K562 (cell line): ENCODE results near the gene APC2. TPM values are rescaled to one million over a fixed set of nuclear protein-coding genes. Genes with fewer than 3 reads are reported as not detected.

ENCODE experiments used
- CBX1 ChIP-seq: sonication (generic); IDR thresholded peaks from 2 replicates; pipeline ENCODE4 v1.6.1; 2016; ENCODE audit warnings: antibody characterized with exemption, low read depth, mild to moderate bottlenecking
- GATAD2B ChIP-seq: fragments of 450-650 bp; IDR thresholded peaks from 2 replicates; pipeline ENCODE4 v1.6.1; 2017; ENCODE audit warnings: mild to moderate bottlenecking, borderline replicate concordance
- KDM5B ChIP-seq: fragments of 200-600 bp; sonication (generic); IDR thresholded peaks from 2 replicates; pipeline ENCODE4 v1.6.1; 2012; ENCODE audit warnings: low read depth, mild to moderate bottlenecking, moderate library complexity, low read length, control low read depth, inconsistent platforms; ENCODE audit not compliant: insufficient replicate concordance
- MEF2A ChIP-seq: IDR thresholded peaks from 2 replicates; pipeline ENCODE4 v1.6.1; 2011; ENCODE audit warnings: low read depth, mild to moderate bottlenecking, low read length, moderate library complexity; ENCODE audit not compliant: control insufficient read depth
- PHF21A ChIP-seq: fragments of 450-650 bp; IDR thresholded peaks from 2 replicates; pipeline ENCODE4 v1.6.1; 2017; ENCODE audit warnings: low read depth, borderline replicate concordance
- PHF8 ChIP-seq: fragments of 200-600 bp; sonication (generic); IDR thresholded peaks from 2 replicates; pipeline ENCODE4 v1.6.1; 2012; ENCODE audit warnings: mixed run types, mild to moderate bottlenecking, inconsistent platforms, low read length, moderate library complexity, borderline replicate concordance
- SIX5 ChIP-seq, 2 experiments: IDR thresholded peaks; 2 replicates each; pipeline ENCODE4 v1.6.1; 2011; ENCODE audit warnings: low read length in 2 of 2, borderline replicate concordance in 1 of 2, low read depth in 1 of 2, mild to moderate bottlenecking in 1 of 2, moderate library complexity in 1 of 2; ENCODE audit not compliant: insufficient read depth in 1 of 2
- SMC3 ChIP-seq: conservative IDR thresholded peaks from 2 replicates; pipeline ENCODE4 v1.6.1; 2011; ENCODE audit warnings: low read depth, low read length, improper control_type of control experiment; ENCODE audit not compliant: insufficient read depth
- ZNF707 ChIP-seq: fragments of 250-450 bp; sonication (Bioruptor Pico); conservative IDR thresholded peaks from 2 replicates; pipeline ENCODE4 v1.8.0; 2022; ENCODE audit warnings: inconsistent platforms, mild to moderate bottlenecking, moderate library complexity
- polyA plus RNA-seq, 8 experiments: library from polyadenylated mRNA; depleted of rRNA in 4 of 8; stranded (reverse) in 5 of 8; unstranded in 3 of 8; fragments of >200 nt; fragmentation: Nextera tagmentation in 2 of 8; fragmentation: Illumina TruSeq in 1 of 8; extraction: Ambion mirVana in 2 of 8; extraction: Trizol in 1 of 8; gene quantifications; 2 replicates each; pipeline versions ENCODE4 v1.2.1 to v1.2.3, GENCODE V29; 2011 to 2014; ENCODE audit warnings: inconsistent platforms in 1 of 8, missing spikeins in 1 of 8
- total RNA-seq, 7 experiments: library from RNA; depleted of rRNA in 6 of 7; stranded (reverse); fragments of >200 nt in 6 of 7; fragmentation: Illumina TruSeq in 2 of 7; extraction: Trizol in 2 of 7; gene quantifications; 2 replicates each; pipeline versions ENCODE4 v1.2.1 to v1.2.3, GENCODE V29; 2011 to 2021; ENCODE audit warnings: low replicate concordance in 1 of 7
- TF ChIP-seq, protein P1 (sequence below): fragments of 450-650 bp; IDR thresholded peaks from 2 replicates; pipeline ENCODE4 v1.6.1; 2016; ENCODE audit warnings: mild to moderate bottlenecking, moderate library complexity
- TF ChIP-seq, protein P2 (sequence below): fragments of 450-650 bp; IDR thresholded peaks from 2 replicates; pipeline ENCODE4 v1.6.1; 2016; ENCODE audit warnings: borderline replicate concordance

Gene APC2
- total and polyA plus RNA-seq, 9 of the 15 experiments (the other 6 are each of a cell fraction or from before 2014, with no cell fraction given): 0.01 to 0.40 (median 0.05) TPM; not detected in 3

DNA sequence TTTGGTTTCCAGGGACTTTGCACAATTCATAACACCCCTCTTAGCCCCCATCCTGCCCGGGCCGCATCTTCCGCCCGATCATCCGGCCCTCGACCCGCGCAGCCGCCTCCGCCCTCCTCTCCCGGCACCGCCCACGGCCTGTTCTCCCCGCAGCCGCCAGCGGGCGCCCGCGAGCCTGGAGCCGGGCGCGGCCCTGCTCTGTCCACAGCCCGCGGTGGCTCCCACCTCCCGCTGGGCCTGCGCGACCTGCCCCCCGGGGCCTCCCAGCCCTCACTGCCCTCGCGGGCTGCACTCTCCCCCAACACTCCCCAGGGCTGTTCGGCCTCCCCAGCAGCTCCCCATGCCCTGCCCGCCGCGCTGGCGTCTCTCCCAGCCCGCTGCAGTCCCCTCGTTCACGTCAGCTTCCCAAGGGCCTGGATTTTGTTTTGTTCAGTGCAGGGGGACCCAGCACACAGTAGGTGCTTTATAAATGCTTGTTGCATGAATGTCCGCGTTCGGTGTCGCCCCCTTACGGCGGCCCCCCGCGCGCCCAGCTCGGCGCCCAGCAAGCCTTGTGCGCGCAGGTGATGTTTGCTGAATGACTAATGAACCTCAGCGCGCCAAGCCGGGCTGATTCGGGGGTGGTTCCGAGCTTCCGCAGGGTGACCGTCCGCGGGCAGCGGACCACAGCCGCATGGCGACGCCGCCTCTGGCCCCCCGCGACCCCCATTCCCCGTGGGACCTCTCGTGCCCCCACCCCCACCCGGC lies 4.6 kb upstream of the APC2 start (continued):
- TF ChIP-seq, protein P1, sequence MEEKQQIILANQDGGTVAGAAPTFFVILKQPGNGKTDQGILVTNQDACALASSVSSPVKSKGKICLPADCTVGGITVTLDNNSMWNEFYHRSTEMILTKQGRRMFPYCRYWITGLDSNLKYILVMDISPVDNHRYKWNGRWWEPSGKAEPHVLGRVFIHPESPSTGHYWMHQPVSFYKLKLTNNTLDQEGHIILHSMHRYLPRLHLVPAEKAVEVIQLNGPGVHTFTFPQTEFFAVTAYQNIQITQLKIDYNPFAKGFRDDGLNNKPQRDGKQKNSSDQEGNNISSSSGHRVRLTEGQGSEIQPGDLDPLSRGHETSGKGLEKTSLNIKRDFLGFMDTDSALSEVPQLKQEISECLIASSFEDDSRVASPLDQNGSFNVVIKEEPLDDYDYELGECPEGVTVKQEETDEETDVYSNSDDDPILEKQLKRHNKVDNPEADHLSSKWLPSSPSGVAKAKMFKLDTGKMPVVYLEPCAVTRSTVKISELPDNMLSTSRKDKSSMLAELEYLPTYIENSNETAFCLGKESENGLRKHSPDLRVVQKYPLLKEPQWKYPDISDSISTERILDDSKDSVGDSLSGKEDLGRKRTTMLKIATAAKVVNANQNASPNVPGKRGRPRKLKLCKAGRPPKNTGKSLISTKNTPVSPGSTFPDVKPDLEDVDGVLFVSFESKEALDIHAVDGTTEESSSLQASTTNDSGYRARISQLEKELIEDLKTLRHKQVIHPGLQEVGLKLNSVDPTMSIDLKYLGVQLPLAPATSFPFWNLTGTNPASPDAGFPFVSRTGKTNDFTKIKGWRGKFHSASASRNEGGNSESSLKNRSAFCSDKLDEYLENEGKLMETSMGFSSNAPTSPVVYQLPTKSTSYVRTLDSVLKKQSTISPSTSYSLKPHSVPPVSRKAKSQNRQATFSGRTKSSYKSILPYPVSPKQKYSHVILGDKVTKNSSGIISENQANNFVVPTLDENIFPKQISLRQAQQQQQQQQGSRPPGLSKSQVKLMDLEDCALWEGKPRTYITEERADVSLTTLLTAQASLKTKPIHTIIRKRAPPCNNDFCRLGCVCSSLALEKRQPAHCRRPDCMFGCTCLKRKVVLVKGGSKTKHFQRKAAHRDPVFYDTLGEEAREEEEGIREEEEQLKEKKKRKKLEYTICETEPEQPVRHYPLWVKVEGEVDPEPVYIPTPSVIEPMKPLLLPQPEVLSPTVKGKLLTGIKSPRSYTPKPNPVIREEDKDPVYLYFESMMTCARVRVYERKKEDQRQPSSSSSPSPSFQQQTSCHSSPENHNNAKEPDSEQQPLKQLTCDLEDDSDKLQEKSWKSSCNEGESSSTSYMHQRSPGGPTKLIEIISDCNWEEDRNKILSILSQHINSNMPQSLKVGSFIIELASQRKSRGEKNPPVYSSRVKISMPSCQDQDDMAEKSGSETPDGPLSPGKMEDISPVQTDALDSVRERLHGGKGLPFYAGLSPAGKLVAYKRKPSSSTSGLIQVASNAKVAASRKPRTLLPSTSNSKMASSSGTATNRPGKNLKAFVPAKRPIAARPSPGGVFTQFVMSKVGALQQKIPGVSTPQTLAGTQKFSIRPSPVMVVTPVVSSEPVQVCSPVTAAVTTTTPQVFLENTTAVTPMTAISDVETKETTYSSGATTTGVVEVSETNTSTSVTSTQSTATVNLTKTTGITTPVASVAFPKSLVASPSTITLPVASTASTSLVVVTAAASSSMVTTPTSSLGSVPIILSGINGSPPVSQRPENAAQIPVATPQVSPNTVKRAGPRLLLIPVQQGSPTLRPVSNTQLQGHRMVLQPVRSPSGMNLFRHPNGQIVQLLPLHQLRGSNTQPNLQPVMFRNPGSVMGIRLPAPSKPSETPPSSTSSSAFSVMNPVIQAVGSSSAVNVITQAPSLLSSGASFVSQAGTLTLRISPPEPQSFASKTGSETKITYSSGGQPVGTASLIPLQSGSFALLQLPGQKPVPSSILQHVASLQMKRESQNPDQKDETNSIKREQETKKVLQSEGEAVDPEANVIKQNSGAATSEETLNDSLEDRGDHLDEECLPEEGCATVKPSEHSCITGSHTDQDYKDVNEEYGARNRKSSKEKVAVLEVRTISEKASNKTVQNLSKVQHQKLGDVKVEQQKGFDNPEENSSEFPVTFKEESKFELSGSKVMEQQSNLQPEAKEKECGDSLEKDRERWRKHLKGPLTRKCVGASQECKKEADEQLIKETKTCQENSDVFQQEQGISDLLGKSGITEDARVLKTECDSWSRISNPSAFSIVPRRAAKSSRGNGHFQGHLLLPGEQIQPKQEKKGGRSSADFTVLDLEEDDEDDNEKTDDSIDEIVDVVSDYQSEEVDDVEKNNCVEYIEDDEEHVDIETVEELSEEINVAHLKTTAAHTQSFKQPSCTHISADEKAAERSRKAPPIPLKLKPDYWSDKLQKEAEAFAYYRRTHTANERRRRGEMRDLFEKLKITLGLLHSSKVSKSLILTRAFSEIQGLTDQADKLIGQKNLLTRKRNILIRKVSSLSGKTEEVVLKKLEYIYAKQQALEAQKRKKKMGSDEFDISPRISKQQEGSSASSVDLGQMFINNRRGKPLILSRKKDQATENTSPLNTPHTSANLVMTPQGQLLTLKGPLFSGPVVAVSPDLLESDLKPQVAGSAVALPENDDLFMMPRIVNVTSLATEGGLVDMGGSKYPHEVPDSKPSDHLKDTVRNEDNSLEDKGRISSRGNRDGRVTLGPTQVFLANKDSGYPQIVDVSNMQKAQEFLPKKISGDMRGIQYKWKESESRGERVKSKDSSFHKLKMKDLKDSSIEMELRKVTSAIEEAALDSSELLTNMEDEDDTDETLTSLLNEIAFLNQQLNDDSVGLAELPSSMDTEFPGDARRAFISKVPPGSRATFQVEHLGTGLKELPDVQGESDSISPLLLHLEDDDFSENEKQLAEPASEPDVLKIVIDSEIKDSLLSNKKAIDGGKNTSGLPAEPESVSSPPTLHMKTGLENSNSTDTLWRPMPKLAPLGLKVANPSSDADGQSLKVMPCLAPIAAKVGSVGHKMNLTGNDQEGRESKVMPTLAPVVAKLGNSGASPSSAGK: no peak
- TF ChIP-seq, protein P2, sequence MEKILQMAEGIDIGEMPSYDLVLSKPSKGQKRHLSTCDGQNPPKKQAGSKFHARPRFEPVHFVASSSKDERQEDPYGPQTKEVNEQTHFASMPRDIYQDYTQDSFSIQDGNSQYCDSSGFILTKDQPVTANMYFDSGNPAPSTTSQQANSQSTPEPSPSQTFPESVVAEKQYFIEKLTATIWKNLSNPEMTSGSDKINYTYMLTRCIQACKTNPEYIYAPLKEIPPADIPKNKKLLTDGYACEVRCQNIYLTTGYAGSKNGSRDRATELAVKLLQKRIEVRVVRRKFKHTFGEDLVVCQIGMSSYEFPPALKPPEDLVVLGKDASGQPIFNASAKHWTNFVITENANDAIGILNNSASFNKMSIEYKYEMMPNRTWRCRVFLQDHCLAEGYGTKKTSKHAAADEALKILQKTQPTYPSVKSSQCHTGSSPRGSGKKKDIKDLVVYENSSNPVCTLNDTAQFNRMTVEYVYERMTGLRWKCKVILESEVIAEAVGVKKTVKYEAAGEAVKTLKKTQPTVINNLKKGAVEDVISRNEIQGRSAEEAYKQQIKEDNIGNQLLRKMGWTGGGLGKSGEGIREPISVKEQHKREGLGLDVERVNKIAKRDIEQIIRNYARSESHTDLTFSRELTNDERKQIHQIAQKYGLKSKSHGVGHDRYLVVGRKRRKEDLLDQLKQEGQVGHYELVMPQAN: 0 out of 2 replicates have a peak, but pooled peaks have one; percentile 51
- TF ChIP-seq GATAD2B (peak; percentile 69; the same call in 1 of the 2 replicates), SIX5 (IDR thresholded peaks at IDR 0.05; ENCODE audit: borderline replicate concordance in 1 of 2, insufficient read depth in 1 of 2, low read depth in 1 of 2, low read length in 2 of 2) (no peak), MEF2A (no peak), CBX1 (peak; percentile 78; the same call in 1 of the 2 replicates), SMC3 (peak; percentile 45; the same call in 1 of the 2 replicates), PHF8 (no peak), ZNF707 (no peak), KDM5B (peak; percentile 45), PHF21A (no peak)
